ENCODE data around the gene NDUFS6.

Gene NDUFS6

DNA sequence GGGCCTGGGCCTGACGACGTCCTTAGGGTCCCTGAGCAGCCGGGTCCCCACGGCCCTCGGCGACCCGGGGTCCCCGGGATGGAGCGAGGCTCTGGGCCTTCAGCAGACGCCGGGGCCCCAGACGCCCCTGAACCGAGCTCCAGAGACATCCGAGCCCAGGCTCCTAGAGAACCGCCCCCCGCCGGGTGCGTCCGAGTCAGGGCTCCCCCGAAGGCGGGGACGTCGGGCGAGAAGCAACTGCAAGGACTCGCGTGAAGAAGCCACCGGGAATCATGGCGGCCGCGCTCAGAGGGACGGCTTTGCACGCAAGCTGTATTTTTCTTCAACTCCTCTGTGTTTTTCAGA lies 56.0 kb downstream of the NDUFS6 start:
- no peak for DNase-seq

DNA sequence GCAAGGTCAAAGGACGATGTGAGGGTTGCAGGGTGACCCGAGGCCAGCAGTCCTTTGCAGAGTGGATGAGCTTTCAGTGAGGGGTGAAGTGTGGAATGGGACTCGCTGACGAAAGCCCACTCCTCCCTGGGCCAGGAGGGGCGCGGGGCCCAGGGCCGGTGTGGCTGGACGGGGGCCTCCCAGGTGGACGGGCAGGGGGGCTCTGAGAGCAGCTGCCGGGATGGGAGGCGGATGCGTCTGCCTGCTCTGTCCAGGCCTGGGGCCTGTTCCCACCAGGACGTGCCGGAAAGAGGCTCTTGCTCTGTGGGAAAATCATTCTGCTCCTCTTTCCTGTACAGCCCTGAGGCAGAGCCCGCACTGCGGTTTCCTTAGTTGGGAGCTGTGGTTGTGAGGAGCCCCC lies 57.2 kb downstream of the NDUFS6 start:
- no peak for DNase-seq

DNA sequence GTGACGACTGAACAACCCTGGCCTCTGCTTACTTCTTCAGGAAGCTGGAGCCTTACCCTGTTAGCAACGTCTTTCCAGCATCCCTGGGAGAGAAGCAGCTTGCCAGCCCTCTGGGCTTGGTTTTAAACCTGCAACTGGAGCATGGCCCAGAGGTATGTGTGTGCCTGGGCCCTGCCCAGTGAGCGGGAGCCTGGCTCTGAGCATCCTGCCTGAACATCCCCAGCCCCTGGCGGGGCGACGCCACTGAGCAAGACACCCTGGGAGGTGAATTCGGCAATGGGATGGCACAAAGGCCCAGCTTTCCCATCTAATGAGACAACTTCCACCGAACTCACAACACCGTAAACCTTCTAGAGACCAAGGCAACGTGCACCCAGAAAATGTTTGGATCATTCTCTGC lies 57.9 kb downstream of the NDUFS6 start:
- DNase-seq: no peak

DNA sequence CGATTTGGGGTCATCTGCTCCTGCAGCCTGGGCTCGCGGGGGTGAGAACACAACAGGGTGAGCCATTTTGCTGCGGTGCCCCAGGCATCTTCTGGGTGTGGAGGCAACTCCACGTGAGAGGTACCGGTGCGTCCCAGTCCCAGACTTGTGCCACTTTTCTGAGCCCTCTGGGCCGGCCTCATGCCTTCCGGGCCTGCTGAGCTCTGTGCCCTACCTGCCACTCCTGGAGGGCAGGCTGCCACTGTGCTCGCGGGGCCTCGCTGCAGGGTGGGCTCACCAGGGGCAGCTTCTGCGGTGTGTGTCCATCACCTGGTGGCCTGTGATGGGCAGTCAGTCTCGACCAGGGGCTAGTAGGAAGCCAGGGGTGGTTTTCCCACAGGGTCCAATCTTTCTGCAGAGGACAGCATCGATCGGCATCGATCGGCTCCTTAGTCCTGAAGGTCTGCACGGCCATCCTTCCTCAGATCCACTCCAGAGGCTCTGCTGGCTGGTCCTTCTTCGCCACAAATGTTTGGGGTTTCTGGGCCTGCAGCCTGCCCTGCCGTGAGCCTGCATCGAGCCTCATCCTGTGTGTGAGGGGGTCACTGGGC lies 58.9 kb downstream of the NDUFS6 start:
- no peak for DNase-seq

DNA sequence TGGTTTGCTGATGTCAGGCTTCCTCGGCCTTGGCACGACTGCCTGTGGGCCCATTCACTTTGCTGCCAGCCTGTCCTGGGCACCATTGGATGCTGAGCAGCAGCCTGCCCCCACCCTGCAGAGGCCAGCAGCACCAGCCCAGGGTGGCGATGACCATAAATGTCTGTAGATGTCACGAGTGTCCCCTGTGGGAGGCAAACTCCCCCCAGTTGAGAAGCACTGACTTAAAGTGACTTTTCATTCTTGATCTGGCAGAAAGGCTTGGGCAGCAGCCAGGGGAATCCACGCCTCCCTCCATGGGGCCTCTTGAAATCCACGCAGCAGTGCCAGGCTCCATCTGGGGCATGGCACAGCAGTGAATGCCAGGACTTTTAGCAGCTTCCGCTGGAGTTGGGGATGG lies 59.7 kb downstream of the NDUFS6 start:
- DNase-seq: no peak

DNA sequence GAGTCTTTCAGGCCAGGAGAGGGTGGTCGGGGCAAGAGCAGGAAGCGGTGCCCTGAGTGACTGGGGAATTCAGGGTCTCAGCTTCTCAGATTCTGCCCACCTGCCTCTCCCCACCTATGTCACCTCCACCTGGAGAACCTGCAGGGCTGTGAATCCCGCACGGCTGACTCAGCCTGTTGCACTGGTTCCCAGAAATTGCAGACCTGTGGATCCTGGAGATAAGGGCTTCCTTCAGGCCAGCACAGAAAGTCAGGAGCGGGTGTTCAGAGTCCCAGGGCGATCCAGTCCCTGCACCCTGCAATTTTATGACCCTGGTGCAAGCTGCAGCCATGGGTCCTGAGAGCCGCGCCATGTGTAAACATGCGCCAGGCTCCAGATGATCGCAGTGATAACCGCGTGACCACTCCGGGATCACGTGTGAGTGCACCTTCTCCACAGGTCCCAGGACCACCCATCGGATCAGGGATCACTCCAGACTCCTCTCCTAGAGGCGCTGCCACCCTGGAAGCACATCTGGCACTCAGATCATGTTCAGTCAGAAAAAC lies 63.8 kb downstream of the NDUFS6 start:
- DNase-seq: no peak

DNA sequence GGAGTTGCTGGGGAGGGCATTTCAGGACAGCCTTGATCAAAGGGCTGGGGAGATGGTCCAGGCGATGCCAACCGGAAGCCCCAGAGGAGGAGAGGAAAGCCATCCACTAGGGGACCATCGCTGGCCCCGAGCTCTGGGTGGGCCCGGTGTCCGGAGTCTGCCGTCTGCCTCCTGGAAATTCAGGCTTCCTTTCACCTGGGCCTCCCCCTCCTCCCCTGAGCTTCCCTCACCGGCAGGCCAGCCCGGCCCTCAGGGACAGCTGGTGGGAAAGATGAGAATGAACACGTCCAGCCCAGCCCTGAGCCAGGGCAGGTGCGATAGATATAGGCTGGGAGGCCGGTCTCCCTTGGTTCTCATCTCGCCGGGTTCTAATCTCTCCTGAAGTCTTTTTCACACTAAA lies 64.3 kb downstream of the NDUFS6 start:
- DNase-seq: no peak

Data from activated gamma-delta T cell treated with Interleukin-2 at 50 U/mL for 16 hours (primary cell).